ENCODE results near the gene NRL.

NRL gene

DNA sequence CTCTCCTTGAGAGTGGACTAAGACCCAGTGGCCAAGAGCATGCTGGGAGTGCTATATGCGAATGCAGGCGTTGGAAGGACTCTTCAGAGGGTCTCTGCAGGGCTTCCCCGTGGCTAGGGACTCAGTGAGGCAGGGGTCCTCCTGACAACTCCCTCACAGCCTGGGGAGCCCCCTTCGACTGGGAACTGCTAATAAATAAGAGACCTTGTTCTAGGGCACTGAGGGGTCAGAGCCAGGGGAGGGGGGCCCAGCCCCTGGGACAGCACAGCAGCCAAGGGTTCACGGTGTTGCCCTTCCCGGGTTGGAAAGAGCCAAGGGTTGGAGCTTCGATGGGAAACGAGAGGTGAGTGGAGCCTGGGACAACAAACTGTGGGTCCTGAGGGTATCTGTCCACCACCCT lies 49.3 kb downstream of the NRL start:
- DNase-seq (ENCODE audit: low spot score), result no peak

DNA sequence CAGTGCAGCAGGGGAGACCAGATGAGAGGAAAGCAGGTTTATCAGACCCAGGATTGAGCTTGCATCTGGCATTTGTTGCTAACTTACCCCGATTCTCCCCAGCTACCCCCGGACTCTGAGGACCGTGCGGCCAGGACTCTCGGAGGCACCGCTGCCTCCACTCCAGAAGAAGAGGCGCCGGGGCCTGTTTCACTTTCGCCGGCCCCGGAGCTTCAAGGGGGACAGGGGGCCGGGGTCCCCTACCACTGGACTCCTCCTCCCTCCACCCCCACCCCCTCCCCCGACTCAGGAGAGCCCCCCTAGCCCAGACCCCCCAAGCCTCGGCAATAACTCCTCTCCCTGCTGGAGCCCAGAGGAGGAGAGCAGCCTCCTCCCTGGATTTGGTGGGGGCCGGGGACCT lies 49.9 kb downstream of the NRL start:
- DNase-seq (ENCODE audit: low spot score), result no peak

DNA sequence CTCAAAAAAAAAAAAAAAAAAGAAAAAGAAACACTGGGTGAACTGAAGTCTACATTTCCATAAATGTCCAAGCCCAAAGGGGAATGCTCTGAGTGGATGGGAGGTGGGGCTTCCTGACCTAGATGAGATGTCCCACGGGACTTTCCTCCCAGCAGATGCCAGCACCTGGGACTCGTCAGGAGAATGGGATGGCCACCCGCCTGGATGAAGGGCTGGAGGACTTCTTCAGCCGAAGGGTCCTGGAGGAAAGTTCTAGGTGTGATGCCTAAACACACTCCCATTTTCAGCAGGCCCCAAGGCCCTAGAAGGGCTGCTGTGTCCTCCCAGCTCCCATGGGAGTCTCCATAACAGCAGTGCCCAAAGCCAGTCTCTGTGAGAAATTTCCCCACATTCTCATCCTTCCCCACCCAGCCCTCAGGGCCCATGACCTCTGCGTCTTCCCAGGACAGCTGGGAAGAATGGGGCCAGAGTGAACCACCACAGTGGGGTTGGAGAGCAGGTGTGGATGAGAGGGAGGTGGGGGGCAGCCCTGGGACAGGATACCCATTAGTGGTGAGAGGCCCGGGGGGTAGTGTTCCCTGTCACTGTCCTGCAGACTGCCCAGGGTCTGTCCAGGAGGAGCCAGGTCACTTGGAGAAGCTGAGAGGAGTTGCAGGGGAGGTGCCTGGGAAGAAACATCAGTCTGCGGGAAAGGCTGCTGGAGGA lies 50.5 kb downstream of the NRL start:
- no peak for DNase-seq (ENCODE audit: low spot score)

DNA sequence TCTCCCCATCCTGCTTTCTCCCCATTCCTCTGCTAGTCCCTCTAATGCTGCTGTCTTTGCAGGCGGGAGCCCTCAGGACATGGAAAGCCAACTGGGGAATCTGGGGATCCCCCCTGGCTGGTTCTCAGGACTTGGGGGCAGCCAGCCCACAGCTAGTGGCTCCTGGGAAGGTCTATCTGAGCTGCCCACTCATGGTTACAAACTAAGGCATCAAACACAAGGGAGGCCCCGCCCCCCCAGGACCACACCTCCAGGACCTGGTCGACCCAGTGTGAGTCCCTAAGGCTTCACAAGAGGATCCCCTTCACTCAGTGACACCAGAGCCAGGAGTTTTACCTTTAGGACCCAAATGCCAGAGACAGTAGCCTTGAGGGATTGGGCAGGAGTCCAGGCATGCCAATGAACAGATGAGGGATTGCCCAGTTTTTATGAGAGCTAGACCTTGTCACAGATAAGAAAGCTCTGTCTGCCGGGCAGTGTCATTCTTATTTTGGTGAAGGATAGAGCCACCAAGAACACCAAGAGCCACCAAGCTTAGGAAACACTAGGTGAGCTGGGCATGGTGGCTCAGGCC lies 51.4 kb downstream of the NRL start:
- DNase-seq (ENCODE audit: low spot score), result no peak

- DNase-seq (ENCODE audit: low spot score), result no peak
Measured at GRCh38 chr14:24062216-24062980, 52.4 kb downstream of the NRL start.

GRCh38 chr14:24060984-24061913 lies 53.5 kb downstream of the NRL start:
- DNase-seq (ENCODE audit: low spot score), result no peak

DNA sequence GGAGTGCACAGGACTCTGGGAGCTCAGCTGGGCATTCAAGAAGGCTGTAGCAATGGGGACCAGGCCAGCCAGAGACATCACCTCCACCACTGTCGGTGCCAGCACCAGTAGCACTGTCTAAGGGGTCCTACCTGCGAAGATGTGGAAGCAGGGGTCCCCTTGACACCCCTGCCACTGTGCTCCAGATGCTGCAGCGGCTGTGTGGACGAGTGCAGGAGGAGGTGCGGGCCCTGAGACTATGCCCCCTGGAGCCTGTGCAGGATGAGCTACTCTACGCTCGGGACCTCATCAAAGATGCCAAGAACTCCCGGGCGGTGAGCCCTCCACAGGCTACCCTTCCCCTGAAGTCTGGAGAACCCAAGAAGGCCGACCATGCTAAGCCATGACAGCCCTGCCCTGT lies 54.3 kb downstream of the NRL start:
- no peak for DNase-seq (ENCODE audit: low spot score)

DNA sequence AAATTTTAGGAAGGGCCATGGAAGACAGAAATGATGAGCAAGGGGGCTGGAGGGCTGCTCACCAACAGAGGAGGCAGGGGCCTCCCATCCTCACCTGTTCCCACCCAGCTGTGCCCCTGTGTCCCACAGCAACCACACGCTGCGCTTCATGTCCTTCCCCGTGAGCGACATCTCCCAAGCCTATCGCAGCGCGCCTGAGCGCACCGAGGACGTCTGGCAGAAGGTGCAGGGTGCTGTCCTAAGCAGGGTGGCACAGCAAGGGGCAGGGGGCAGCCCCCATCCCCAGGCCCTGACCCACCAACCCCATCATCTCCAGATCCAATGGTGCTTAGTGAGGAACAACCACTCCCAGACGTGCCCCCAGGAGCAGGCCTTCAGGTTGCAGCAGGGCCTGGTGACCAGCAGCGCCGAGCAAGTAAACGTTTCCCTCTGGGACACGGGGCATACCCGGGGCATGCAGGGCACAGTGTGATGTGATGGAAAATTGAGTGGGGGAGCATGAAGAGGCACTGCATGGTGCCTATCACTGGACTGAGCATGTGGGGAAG lies 54.8 kb downstream of the NRL start:
- DNase-seq (ENCODE audit: low spot score), result no peak

GRCh38 chr14:24058951-24059475 lies 55.7 kb downstream of the NRL start:
- DNase-seq (ENCODE audit: low spot score), result no peak

DNA sequence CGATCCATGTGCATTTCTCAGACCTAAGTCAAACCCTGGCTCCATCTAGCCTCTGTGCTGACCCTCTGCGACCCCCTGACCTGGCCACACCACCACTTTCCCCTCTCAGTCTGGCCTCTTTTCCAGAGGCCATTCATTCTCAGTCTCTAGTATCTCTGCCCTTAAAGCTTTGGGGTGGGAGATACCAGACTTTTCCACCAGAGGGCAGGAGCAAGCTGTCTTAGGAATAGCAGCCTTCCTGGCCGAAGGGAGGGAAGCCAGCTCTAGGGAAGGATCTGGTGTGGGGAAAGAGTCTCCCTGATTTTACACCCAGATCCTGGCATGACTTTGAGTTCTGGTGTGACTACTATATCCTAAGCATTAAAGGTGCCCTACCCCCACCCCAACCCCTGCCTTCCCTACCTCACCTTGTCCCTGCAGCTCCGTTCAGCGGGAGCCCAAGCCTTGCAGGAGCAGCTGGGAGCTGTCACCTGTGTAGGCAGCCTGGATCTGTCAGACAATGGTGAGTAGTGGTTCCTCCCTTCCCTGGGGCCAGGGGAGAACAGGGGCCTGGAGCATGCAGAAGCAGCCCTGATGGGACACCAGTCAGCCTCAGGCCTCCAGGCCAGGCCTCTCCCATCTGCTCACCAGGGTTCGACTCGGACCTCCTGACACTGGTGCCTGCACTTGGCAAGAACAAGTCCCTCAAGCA lies 56.3 kb downstream of the NRL start:
- no peak for DNase-seq (ENCODE audit: low spot score)

DNA sequence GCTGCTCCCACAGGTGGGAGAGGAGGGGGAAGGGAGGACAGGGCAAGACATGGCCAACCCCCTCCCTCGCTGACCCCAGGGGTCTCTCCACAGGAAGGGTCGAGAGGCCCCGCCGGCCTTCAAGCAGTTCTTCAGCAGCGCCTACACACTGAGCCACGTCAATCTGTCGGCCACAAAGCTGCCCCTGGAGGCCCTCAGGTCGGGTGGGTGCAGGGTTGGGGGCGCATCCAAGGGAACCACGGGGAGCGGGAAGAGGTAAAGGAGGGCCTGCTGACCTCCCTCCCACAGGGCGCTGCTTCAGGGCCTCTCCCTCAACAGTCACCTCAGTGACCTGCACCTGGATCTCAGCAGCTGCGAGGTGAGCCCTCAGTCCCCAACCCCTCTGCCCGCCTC lies 56.9 kb downstream of the NRL start:
- no peak for DNase-seq (ENCODE audit: low spot score)

DNA sequence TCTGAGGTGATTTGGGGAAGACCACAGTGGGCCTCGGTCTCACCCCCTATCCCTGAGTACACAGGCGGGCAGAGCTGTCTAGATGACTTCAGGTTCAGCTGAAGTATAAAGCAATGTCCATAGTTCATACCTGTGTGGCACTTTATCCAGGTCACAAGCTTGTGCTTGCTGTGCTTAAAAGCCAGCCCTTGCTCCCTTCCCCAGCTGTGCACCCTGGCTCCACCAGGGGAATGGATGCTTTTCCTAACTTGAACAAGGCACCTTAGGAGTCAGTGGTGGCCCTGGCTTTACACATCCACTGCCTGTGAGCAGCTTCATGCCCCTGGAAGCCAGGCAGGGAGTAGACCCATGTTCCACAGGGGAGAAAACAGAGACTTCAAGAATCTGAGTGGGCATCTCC lies 57.5 kb downstream of the NRL start:
- no peak for DNase-seq (ENCODE audit: low spot score)

DNA sequence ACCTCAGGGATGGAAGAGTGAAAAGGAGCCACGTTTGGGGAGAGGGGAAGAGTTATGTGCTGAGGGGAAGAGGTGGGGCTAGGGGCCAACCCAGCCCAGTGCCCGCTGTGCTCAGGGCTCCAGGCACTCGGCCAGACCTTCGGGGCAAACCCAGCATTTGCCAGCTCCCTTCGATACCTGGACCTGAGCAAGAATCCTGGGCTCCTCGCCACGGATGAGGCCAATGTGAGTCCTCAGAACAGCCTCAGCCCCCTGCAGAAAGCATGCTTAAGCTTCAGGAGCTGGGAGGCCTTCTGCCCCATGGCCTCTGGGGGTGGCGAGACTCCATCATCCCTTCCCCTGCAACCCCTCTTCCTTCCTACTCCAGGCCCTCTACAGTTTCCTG lies 58.0 kb downstream of the NRL start:
- no peak for DNase-seq (ENCODE audit: low spot score)

DNA sequence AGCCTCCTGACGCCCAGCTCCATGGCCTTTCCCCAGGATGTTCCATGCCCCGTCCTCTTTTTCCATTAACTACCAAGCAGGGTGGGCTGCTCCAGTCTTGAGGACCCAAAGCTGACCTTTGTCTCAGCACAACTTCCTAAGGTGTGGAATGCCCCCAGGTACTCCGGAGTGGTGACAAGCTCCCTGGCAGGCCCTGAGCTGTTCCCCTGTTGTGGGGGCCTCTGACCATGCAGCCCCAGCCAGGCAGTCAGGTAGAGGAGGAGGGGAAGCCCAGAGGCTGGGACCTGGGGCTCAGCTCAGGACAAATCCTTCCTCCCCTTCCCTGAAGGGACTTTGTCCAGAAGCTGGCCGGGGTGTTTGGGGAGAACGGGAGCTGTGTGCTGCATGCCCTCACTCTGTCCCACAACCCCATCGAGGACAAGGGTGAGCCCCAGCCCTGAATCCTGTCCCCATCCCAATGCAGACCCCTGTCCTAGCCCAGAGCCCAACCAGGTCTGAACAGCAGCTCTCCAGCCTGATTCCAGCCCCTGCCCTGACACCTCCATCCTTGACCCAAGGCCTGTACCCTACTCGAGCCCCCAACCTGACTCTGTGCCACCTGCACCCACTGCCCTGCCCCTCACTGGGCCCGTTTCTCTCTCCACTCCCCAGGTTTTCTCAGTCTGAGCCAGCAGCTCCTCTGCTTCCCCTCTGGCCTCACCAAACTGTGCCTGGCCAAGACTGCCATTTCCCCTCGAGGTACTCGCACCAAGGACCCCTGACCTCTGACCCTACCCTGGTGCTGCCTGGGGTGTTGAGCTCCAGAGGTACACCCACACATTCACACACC lies 58.6 kb downstream of the NRL start:
- DNase-seq (ENCODE audit: low spot score), result no peak

DNA sequence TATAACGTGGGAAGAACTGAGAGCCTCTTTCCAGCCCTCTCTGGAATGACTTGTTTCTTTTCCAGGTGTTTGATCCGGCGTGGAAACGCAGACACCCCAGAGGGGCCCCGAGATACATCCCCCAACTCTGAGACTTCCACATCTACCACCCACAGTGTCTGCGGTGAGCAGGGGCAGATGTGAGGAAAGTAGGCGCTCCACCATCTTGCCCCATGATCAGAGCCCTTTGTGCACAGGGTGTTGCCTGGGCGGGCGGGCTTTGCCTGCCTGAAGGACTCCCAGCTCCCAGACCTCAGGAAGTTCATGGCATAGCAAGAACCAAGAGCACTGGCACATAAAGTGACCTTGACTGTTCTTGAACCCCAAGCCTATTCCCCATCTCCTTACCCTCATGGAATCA lies 60.1 kb downstream of the NRL start:
- no peak for DNase-seq (ENCODE audit: low spot score)

DNA sequence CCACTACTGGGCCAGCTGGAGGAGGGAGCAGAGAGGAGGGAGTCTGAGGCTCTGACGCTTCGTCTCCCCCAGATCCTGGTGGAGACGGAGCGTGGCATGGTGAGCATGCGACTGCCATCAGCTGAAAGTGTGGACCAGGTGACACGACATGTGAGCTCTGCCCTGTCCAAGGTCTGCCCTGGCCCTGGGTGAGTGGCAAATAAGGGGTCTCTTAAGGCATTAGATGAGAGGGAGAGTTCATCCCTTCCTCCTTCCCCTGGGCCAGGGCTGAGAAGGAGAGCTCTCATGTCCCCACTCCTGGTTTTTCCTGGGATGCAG lies 60.5 kb downstream of the NRL start:
- no peak for DNase-seq (ENCODE audit: low spot score)

GRCh38 chr14:24053548-24054323 lies 61.0 kb downstream of the NRL start:
- DNase-seq (ENCODE audit: low spot score), result no peak

DNA sequence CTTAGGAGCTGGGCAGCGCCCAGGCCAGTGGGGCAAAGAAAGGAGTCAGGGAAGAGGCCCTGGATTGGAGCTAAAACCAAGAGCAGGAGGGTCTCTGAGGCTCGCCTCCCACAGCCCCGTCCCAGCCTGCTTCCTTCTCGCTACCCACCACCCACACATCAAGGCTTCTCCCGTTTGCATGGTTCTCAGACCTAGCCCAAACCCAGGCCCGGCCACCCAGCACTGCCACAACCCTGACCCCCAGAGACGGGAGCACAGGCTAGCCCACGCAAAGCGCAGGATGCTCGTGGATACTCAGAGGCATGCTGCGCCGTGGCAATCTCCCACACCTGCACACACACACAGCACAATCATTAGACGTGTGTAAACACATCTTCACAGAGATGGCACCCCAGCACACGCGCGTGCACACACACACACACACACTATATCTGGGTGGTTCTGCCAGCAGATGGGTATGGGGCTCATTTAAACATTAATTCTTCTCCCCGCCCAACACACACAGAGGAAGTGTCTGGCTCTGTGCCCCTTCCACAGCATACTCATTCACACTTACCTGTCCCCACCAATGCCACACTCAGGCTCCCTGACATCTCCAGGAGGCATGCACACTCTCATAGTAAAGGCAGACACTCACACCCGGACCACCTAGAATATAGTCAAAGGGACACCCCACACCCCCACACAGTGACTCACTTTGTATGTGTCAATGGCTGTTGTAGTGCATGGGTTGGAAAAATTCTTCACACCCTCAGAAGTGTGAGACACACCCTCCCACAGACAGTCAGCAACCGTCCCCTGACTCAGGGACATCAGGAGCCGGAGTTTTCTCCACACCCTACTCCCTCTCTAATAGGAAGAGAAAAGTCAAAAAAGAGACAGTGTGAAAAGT lies 61.8 kb downstream of the NRL start:
- no peak for DNase-seq (ENCODE audit: low spot score)
